ENCODE measurements around the gene CLDN22. TPM values are rescaled to one million over a fixed set of nuclear protein-coding genes. Genes with fewer than 3 reads are reported as not detected.

Gene CLDN22
- total RNA-seq, 5 donors from 2014 or later (not counting 1 experiment from before 2014, with no cell fraction given): not detected

DNA sequence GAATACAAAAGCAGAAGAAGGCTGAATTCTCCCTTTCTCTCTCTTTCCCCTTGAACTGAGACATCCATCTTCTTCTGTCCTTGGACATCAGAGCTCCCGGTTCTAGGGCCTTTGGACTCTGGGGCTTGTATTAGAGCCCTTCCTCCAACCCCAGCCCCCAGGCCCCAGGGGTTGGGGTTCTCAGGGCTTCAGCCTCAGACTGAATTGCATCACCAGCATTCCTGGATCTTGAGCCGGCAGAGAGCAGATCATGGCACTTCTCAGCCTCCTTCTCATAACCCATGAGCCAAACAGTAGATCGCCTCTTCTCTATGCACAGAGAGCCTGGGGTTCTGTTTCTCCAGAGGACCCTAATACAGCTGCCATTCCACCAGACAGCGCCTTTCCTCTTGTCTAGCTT lies 27.5 kb upstream of the CLDN22 start:
- no peak overlapping the region for H3K4me3 Mint-ChIP-seq
- Histone ChIP-seq H3K36me3 (ENCODE audit: control insufficient read depth in 2 of 2, extremely low read depth in 1 of 2, insufficient read depth in 1 of 2, low read length in 1 of 2) (no peaks in the 10 kb centered on the region), H3K27ac (ENCODE audit: low read length) (no peak overlapping the region), H3K9me3 (no peaks in the 10 kb centered on the region), H3K4me1 (ENCODE audit: control insufficient read depth in 1 of 2, extremely low read depth in 1 of 2, insufficient read depth in 2 of 2, low read length in 2 of 2) (no peaks in the 10 kb centered on the region), H3K4me3 (ENCODE audit: control insufficient read depth in 1 of 2, extremely low read depth in 1 of 2, low read length in 1 of 2) (no peak overlapping the region), H3K27me3 (replicated peaks in 1 of 2; ENCODE audit: control insufficient read depth in 2 of 2, extremely low read depth in 1 of 2, insufficient read depth in 2 of 2, low read length in 1 of 2) (peaks cover 0 to 55% of the 10 kb centered on the region in 2 experiments)
- no peak for ATAC-seq (replicated peaks in 1 of 4)
- 93% methylated on average over 2 of the region's 4 CpGs for WGBS (ENCODE audit: insufficient coverage)
- H3K27ac Mint-ChIP-seq: no peak overlapping the region
- no peaks in the 10 kb centered on the region for H3K9me3 Mint-ChIP-seq
- ChIA-PET POLR2A (no interaction called here), CTCF (interaction anchor here in 1 of 2 donors (0.6 kb wide), 1 partner anchor 347 kb away, joined by 7 read pairs; no protein-coding TSS in a partner anchor)
- peaks cover 0 to 17% (median 9%) of the 10 kb centered on the region in 3 donors for H3K4me1 Mint-ChIP-seq
- DNase-seq: no peak
- no peaks in the 10 kb centered on the region for H3K36me3 Mint-ChIP-seq
- peaks cover 32 to 36% of the 10 kb centered on the region in 2 donors for H3K27me3 Mint-ChIP-seq

DNA sequence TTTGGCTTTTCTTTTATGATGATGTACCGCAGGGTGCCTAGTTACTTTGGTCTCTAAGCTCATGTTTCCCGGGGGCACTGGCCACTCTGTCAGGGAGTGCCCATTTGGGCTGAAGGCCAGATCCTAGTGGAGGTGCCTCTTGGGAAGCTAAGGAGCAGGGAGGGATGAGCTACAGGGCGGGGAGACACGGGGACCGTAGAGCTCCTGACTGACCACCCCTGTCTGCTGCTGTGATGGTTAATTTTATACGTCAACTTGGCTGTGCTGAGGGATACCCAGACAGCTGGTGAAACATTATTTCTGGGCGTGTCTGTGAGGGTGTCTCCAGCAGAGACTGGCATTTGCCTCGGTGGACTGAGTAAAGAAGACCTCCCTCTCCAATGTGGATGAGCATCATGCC lies 27.1 kb upstream of the CLDN22 start:
- peaks cover 0 to 17% (median 9%) of the 10 kb centered on the region in 3 donors for H3K4me1 Mint-ChIP-seq
- H3K4me1 ChIP-seq (ENCODE audit: control insufficient read depth in 1 of 2, extremely low read depth in 1 of 2, insufficient read depth in 2 of 2, low read length in 2 of 2): no peaks in the 10 kb centered on the region
- CTCF ChIA-PET: interaction anchor here in 1 of 2 donors (0.6 kb wide), 2 partner anchors 56 to 347 kb away, joined by 3 to 7 read pairs; no protein-coding TSS in a partner anchor
- H3K27ac ChIP-seq (ENCODE audit: low read length): no peak overlapping the region
- peaks cover 0 to 59% of the 10 kb centered on the region in 2 experiments for H3K27me3 ChIP-seq (replicated peaks in 1 of 2; ENCODE audit: control insufficient read depth in 2 of 2, extremely low read depth in 1 of 2, insufficient read depth in 2 of 2, low read length in 1 of 2)
- no peaks in the 10 kb centered on the region for H3K9me3 ChIP-seq
- WGBS (ENCODE audit: insufficient coverage): 89% methylated on average over 3 of the region's 8 CpGs
- DNase-seq: no peak
- peaks cover 32 to 36% of the 10 kb centered on the region in 2 donors for H3K27me3 Mint-ChIP-seq
- H3K9me3 Mint-ChIP-seq: no peaks in the 10 kb centered on the region
- ATAC-seq (replicated peaks in 1 of 4): no peak
- H3K4me3 Mint-ChIP-seq: no peak overlapping the region
- H3K4me3 ChIP-seq (ENCODE audit: control insufficient read depth in 1 of 2, extremely low read depth in 1 of 2, low read length in 1 of 2): no peak overlapping the region
- no peaks in the 10 kb centered on the region for H3K36me3 ChIP-seq (ENCODE audit: control insufficient read depth in 2 of 2, extremely low read depth in 1 of 2, insufficient read depth in 1 of 2, low read length in 1 of 2)
- H3K36me3 Mint-ChIP-seq: no peaks in the 10 kb centered on the region
- POLR2A ChIA-PET: no interaction called here
- H3K27ac Mint-ChIP-seq: no peak overlapping the region

DNA sequence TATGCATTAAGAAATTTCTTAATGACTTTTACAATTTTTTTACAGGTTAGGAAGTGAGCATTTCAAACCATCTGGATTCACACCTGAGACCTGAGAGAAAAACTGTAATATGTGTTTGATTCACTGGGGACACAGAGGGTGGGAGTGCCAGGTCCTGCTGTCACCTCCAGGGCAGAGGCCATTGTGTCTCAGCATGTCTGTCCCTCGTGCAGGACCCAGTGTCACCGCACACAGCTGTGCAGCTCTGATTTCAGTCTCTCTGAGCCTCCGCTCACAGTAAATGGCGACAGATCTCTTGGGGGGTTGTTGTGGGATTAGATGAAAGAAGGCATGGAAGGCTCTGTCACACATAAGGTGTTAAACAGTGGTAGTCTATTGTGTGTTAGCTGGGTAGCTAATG lies 25.2 kb upstream of the CLDN22 start:
- Histone ChIP-seq H3K36me3 (ENCODE audit: control insufficient read depth in 2 of 2, extremely low read depth in 1 of 2, insufficient read depth in 1 of 2, low read length in 1 of 2) (no peaks in the 10 kb centered on the region), H3K27me3 (replicated peaks in 1 of 2; ENCODE audit: control insufficient read depth in 2 of 2, extremely low read depth in 1 of 2, insufficient read depth in 2 of 2, low read length in 1 of 2) (peaks cover 0 to 50% of the 10 kb centered on the region in 2 experiments), H3K4me1 (ENCODE audit: control insufficient read depth in 1 of 2, extremely low read depth in 1 of 2, insufficient read depth in 2 of 2, low read length in 2 of 2) (no peaks in the 10 kb centered on the region), H3K27ac (ENCODE audit: low read length) (no peak overlapping the region), H3K4me3 (ENCODE audit: control insufficient read depth in 1 of 2, extremely low read depth in 1 of 2, low read length in 1 of 2) (no peak overlapping the region), H3K9me3 (no peaks in the 10 kb centered on the region)
- peaks cover 0 to 15% (median 9%) of the 10 kb centered on the region in 3 donors for H3K4me1 Mint-ChIP-seq
- H3K4me3 Mint-ChIP-seq: no peak overlapping the region
- H3K9me3 Mint-ChIP-seq: no peaks in the 10 kb centered on the region
- DNase-seq (no peak), ATAC-seq (replicated peaks in 1 of 4) (no peak)
- no peak overlapping the region for H3K27ac Mint-ChIP-seq
- WGBS (ENCODE audit: insufficient coverage): 40% methylated on average over 1 of the region's 4 CpGs
- peaks cover 21 to 26% of the 10 kb centered on the region in 2 donors for H3K27me3 Mint-ChIP-seq
- no peaks in the 10 kb centered on the region for H3K36me3 Mint-ChIP-seq
- CTCF ChIA-PET: no interaction called here
- POLR2A ChIA-PET: no interaction called here

DNA sequence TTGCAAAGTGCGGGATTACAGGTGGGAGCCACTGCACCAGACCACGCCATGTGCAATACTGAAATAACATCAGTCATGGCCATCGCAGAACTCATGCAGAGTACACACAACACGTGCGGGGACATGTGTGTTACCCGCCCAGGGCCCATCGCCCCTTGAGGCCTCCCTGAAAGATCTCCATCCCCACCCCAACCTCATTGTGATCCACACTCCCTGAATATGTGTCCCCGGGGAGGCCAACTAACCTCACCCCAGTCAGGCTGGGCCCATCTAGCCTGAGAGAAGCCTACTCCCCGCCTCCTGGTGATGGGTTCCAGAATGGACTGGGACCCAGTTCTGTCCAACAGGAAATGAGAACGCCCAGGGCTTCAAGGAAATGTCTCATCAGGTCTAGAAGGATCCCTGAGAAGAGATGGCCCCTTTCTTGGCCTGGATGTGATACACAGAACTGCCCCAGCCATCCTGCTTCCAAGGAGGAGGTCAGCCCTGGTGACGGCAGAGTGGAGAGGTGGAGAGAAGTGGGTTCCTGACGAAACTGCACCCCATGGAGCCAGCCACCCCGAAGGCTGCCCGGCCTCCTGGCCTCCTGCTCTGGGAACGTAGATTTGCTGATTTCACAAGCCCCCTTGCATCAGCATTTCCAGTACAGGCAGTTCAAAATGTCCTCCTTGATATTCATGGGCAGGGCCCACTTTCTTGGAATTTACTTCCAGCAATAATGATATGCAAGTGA lies 24.6 kb upstream of the CLDN22 start:
- H3K36me3 ChIP-seq (ENCODE audit: control insufficient read depth in 2 of 2, extremely low read depth in 1 of 2, insufficient read depth in 1 of 2, low read length in 1 of 2): no peaks in the 10 kb centered on the region
- no peak for DNase-seq
- 90% methylated on average over 10 of the region's 15 CpGs for WGBS (ENCODE audit: insufficient coverage)
- H3K27me3 ChIP-seq (replicated peaks in 1 of 2; ENCODE audit: control insufficient read depth in 2 of 2, extremely low read depth in 1 of 2, insufficient read depth in 2 of 2, low read length in 1 of 2): peaks cover 0 to 48% of the 10 kb centered on the region in 2 experiments
- Mint-ChIP-seq H3K4me3 (peak overlapping the region in 1 of 3 donors; percentile 15), H3K27ac (no peak overlapping the region), H3K9me3 (no peaks in the 10 kb centered on the region), H3K27me3 (peaks cover 19 to 26% of the 10 kb centered on the region in 2 donors), H3K36me3 (no peaks in the 10 kb centered on the region), H3K4me1 (peaks cover 0 to 15% (median 9%) of the 10 kb centered on the region in 3 donors)
- no peak overlapping the region for H3K27ac ChIP-seq (ENCODE audit: low read length)
- ATAC-seq (replicated peaks in 1 of 4): no peak
- no peak overlapping the region for H3K4me3 ChIP-seq (ENCODE audit: control insufficient read depth in 1 of 2, extremely low read depth in 1 of 2, low read length in 1 of 2)
- ChIA-PET CTCF (interaction anchor here in 1 of 2 donors (0.7 kb wide), 1 partner anchor 62 kb away, joined by 3 read pairs; no protein-coding TSS in a partner anchor), POLR2A (no interaction called here)
- no peaks in the 10 kb centered on the region for H3K9me3 ChIP-seq
- no peaks in the 10 kb centered on the region for H3K4me1 ChIP-seq (ENCODE audit: control insufficient read depth in 1 of 2, extremely low read depth in 1 of 2, insufficient read depth in 2 of 2, low read length in 2 of 2)

DNA sequence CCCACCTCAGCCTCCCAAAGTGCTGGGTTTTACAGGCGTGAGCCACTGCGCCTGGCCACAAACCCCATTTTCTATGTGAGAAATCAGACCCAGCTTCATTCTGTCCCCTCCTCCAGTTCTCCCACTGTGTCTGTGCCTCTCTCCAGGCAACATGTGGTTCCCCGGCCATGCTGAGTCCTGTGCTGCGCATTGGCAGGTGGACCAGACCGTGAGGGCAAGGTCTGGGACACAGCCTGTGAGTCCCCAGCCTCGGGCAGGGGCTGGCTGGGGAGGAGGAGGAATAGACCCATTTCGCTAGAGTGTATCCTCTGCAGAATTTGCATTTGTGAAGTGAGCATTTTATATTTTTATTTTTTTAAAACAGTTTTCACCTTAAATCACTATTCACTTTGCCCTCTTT lies 23.7 kb upstream of the CLDN22 start:
- WGBS (ENCODE audit: insufficient coverage): 92% methylated on average over 2 of the region's 7 CpGs
- DNase-seq: no peak

DNA sequence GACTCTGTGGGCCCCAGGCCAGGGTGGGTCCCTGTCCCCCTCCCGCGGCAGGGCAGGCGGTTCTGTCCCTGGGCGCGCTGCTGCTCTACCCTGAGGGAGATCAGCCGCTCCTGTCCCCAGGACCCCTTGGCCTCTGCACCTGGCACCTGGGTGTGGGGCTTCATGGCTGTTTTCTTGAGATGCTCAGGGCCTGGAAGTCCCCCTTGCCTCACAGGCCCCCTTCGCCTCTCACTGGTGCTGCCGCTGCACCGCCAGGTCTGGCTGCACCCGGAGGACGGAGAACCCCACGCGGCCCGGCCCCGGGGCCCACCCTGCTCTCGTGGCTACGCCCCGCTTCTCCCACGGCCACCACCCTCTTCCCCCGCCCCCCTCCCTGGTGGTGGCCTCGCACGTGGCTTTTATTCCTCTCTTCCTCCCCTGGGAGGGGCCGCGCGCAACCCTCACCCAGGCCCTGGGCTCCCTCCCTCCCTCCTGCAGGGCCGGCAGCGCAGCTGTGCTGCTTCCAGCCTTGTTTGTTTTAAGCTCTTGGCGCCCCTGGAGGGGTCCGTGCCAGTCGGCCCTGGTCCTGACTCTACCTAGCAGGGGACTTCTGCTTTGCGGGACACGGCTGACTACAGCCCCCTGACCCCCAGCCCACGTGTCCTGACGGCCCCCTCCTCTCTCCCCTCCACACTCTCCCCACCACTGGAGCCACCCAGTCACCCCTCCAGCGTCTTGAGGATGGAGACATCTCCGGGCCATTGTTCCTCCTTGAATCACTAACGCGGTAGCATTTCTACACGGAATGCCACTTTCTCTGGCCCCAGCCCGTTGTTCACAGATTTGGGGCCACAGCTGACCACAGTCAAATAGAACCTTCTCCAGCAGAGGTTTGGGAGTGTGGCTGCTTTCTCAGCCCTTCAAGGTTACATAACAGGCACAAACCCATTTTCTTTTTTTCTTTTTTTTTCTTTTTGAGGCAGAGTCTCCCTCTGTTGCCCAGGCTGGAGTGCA lies 22.8 kb upstream of the CLDN22 start:
- Histone ChIP-seq H3K9me3 (no peaks in the 10 kb centered on the region), H3K4me1 (ENCODE audit: control insufficient read depth in 1 of 2, extremely low read depth in 1 of 2, insufficient read depth in 2 of 2, low read length in 2 of 2) (no peaks in the 10 kb centered on the region), H3K4me3 (ENCODE audit: control insufficient read depth in 1 of 2, extremely low read depth in 1 of 2, low read length in 1 of 2) (no peak overlapping the region), H3K27me3 (replicated peaks in 1 of 2; ENCODE audit: control insufficient read depth in 2 of 2, extremely low read depth in 1 of 2, insufficient read depth in 2 of 2, low read length in 1 of 2) (peaks cover 0 to 40% of the 10 kb centered on the region in 2 experiments), H3K36me3 (ENCODE audit: control insufficient read depth in 2 of 2, extremely low read depth in 1 of 2, insufficient read depth in 1 of 2, low read length in 1 of 2) (no peaks in the 10 kb centered on the region), H3K27ac (ENCODE audit: low read length) (no peak overlapping the region)
- ATAC-seq (replicated peaks in 1 of 4) (peak in 2 of 4 experiments; percentile 26 to 30), DNase-seq (peak in 1 of 35 experiments; percentile 8)
- Mint-ChIP-seq H3K36me3 (no peaks in the 10 kb centered on the region), H3K4me1 (peaks cover 0 to 5% (median 4%) of the 10 kb centered on the region in 3 donors), H3K9me3 (no peaks in the 10 kb centered on the region), H3K4me3 (peak overlapping the region in 1 of 3 donors; percentile 48), H3K27ac (no peak overlapping the region), H3K27me3 (peaks cover 15 to 22% of the 10 kb centered on the region in 2 donors)
- 18% methylated on average over 31 of the region's 40 CpGs for WGBS (ENCODE audit: insufficient coverage)
- POLR2A ChIA-PET: no interaction called here
- CTCF ChIA-PET: interaction anchor here in 1 of 2 donors (0.5 to 0.7 kb wide), 2 partner anchors 63 to 68 kb away, joined by 4 to 11 read pairs; no protein-coding TSS in a partner anchor

More for the DNA sequence above, 23.7 kb upstream of the CLDN22 start:
- ChIA-PET CTCF (interaction anchor here in 1 of 2 donors (0.7 kb wide), 2 partner anchors 63 to 1013 kb away, joined by 3 read pairs; no protein-coding TSS in a partner anchor), POLR2A (interaction anchor here in 1 of 2 donors (0.6 kb wide), 1 partner anchor 193 kb away, joined by 3 read pairs; no protein-coding TSS in a partner anchor)
- peak overlapping the region in 1 of 3 donors; percentile 48 for H3K4me3 Mint-ChIP-seq
- Histone ChIP-seq H3K4me1 (ENCODE audit: control insufficient read depth in 1 of 2, extremely low read depth in 1 of 2, insufficient read depth in 2 of 2, low read length in 2 of 2) (no peaks in the 10 kb centered on the region), H3K36me3 (ENCODE audit: control insufficient read depth in 2 of 2, extremely low read depth in 1 of 2, insufficient read depth in 1 of 2, low read length in 1 of 2) (no peaks in the 10 kb centered on the region), H3K4me3 (ENCODE audit: control insufficient read depth in 1 of 2, extremely low read depth in 1 of 2, low read length in 1 of 2) (no peak overlapping the region), H3K27me3 (replicated peaks in 1 of 2; ENCODE audit: control insufficient read depth in 2 of 2, extremely low read depth in 1 of 2, insufficient read depth in 2 of 2, low read length in 1 of 2) (peaks cover 0 to 48% of the 10 kb centered on the region in 2 experiments), H3K9me3 (no peaks in the 10 kb centered on the region), H3K27ac (ENCODE audit: low read length) (no peak overlapping the region)
- H3K27me3 Mint-ChIP-seq: peaks cover 19 to 25% of the 10 kb centered on the region in 2 donors
- H3K27ac Mint-ChIP-seq: no peak overlapping the region
- no peak for ATAC-seq (replicated peaks in 1 of 4)
- H3K36me3 Mint-ChIP-seq: no peaks in the 10 kb centered on the region
- peaks cover 0 to 6% (median 5%) of the 10 kb centered on the region in 3 donors for H3K4me1 Mint-ChIP-seq
- no peaks in the 10 kb centered on the region for H3K9me3 Mint-ChIP-seq
